ENCODE measurements around the gene LRIG2. TPM values are rescaled to one million over a fixed set of nuclear protein-coding genes. Genes with fewer than 3 reads are reported as not detected.

The LRIG2 gene
- total RNA-seq, 1 donor from 2014 or later = 14.5 TPM

DNA sequence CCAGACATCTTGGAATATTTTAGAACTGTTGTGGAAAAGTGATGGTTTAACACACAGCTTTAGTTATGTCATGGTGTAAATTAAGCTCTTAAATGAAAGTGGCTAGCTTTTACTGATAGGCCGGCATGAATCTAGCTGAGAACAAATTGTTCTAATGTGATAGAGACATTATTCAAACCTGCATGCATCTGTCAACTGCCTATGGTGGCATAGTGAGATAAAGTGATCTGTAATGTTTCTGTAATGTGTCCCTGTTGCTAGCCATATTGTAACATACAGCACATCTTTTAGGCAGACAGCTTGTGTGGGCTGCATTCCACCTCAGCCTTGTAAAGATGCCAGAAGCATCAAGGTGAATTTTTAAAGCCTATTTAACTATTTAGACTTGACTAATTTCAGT, 16.0 kb downstream of the LRIG2 start:
- peaks cover 17% of the 10 kb centered on the region for H3K36me3 Mint-ChIP-seq (ENCODE audit: unreplicated experiment)
- H3K4me3 Mint-ChIP-seq (ENCODE audit: unreplicated experiment) = no peak overlapping the region
- H3K27ac Mint-ChIP-seq (ENCODE audit: unreplicated experiment) = no peak overlapping the region
- peaks cover 3% of the 10 kb centered on the region for H3K4me1 Mint-ChIP-seq (ENCODE audit: unreplicated experiment)
- H3K9me3 Mint-ChIP-seq (ENCODE audit: unreplicated experiment) = no peaks in the 10 kb centered on the region
- TF ChIP-seq, protein P1, sequence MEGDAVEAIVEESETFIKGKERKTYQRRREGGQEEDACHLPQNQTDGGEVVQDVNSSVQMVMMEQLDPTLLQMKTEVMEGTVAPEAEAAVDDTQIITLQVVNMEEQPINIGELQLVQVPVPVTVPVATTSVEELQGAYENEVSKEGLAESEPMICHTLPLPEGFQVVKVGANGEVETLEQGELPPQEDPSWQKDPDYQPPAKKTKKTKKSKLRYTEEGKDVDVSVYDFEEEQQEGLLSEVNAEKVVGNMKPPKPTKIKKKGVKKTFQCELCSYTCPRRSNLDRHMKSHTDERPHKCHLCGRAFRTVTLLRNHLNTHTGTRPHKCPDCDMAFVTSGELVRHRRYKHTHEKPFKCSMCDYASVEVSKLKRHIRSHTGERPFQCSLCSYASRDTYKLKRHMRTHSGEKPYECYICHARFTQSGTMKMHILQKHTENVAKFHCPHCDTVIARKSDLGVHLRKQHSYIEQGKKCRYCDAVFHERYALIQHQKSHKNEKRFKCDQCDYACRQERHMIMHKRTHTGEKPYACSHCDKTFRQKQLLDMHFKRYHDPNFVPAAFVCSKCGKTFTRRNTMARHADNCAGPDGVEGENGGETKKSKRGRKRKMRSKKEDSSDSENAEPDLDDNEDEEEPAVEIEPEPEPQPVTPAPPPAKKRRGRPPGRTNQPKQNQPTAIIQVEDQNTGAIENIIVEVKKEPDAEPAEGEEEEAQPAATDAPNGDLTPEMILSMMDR (IDR thresholded peaks at IDR 0.05) = no peak
- H3K27me3 Mint-ChIP-seq (ENCODE audit: unreplicated experiment) = no peaks in the 10 kb centered on the region
- no peak for DNase-seq (ENCODE audit: extremely low spot score, unreplicated experiment)

DNA sequence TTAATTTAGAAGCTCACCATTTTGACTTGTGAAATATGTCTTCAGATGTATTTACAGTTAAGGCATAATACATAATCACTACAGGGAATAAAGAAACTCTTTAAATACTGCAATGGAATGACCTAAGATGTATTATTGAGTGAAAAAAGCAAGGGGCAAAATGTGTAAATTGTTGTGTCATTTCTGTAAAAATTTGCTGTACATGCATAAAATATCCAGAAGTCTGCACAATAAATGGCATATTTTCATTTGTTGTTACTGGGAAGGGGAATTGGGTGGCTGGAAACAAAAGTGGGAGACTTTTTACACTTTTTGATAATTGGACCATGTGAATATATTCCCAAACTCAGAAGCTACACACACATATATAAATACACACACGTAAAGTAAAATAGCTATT, 17.1 kb downstream of the LRIG2 start:
- peaks cover 20% of the 10 kb centered on the region for H3K36me3 Mint-ChIP-seq (ENCODE audit: unreplicated experiment)
- H3K27me3 Mint-ChIP-seq (ENCODE audit: unreplicated experiment) = no peaks in the 10 kb centered on the region
- no peak overlapping the region for H3K4me3 Mint-ChIP-seq (ENCODE audit: unreplicated experiment)
- TF ChIP-seq, protein P1 (IDR thresholded peaks at IDR 0.05) = no peak
- no peak overlapping the region for H3K27ac Mint-ChIP-seq (ENCODE audit: unreplicated experiment)
- no peaks in the 10 kb centered on the region for H3K9me3 Mint-ChIP-seq (ENCODE audit: unreplicated experiment)
- peaks cover 3% of the 10 kb centered on the region for H3K4me1 Mint-ChIP-seq (ENCODE audit: unreplicated experiment)
- no peak for DNase-seq (ENCODE audit: extremely low spot score, unreplicated experiment)

DNA sequence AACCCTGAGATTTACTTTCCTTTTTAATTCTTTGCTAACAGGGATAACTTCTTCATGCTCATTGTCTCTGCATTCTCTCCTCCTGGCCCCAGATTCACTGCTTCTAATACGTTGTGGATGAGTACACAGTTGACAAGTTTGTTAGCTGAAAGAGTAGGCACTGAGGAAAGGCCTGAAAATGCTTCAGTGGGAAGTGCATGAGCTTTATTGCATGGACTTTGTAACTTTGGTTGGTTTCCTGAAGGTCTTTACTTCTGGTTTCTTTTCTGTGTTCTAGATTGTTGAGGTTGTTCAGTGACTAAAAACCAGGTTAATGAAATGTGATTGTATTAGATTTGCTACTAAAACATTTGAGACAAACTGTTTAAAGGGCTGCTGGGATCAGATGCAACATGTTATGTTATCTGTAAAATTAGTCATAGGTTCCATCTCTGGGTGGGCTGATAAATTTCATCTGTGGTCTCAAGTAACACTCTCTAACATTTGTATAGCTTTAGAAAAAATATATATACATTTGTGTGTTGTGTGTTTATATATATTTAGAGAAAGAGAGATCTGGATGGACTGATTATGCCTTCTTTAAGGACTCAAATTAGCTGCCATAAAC, 19.1 kb downstream of the LRIG2 start:
- H3K4me1 Mint-ChIP-seq (ENCODE audit: unreplicated experiment) = peaks cover 3% of the 10 kb centered on the region
- no peak for DNase-seq (ENCODE audit: extremely low spot score, unreplicated experiment)
- H3K9me3 Mint-ChIP-seq (ENCODE audit: unreplicated experiment) = no peaks in the 10 kb centered on the region
- TF ChIP-seq, protein P1 (IDR thresholded peaks at IDR 0.05) = no peak
- H3K27ac Mint-ChIP-seq (ENCODE audit: unreplicated experiment) = no peak overlapping the region
- H3K27me3 Mint-ChIP-seq (ENCODE audit: unreplicated experiment) = no peaks in the 10 kb centered on the region
- H3K36me3 Mint-ChIP-seq (ENCODE audit: unreplicated experiment) = peaks cover 28% of the 10 kb centered on the region
- no peak overlapping the region for H3K4me3 Mint-ChIP-seq (ENCODE audit: unreplicated experiment)

DNA sequence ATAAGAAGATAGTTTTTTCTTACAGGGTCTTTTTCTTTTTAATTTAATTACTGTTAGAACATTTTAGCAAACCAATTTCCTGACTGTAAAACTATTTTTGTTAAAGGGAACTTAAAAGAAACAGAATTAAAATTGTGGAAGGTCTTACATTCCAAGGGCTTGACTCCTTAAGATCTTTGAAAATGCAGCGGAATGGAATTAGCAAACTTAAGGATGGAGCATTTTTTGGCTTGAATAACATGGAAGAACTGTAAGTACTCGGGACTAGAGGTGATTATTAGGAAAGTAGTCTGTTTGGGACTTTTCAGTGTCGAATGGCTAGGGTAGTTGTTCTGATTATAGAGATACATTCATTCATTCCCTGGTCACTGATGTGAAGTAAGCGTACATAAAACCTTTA, 21.5 kb downstream of the LRIG2 start:
- TF ChIP-seq, protein P1 (IDR thresholded peaks at IDR 0.05) = no peak
- Mint-ChIP-seq H3K27ac (ENCODE audit: unreplicated experiment) (no peak overlapping the region), H3K36me3 (ENCODE audit: unreplicated experiment) (peaks cover 40% of the 10 kb centered on the region), H3K4me1 (ENCODE audit: unreplicated experiment) (peaks cover 3% of the 10 kb centered on the region), H3K9me3 (ENCODE audit: unreplicated experiment) (no peaks in the 10 kb centered on the region), H3K4me3 (ENCODE audit: unreplicated experiment) (no peak overlapping the region), H3K27me3 (ENCODE audit: unreplicated experiment) (no peaks in the 10 kb centered on the region)
- no peak for DNase-seq (ENCODE audit: extremely low spot score, unreplicated experiment)

DNA sequence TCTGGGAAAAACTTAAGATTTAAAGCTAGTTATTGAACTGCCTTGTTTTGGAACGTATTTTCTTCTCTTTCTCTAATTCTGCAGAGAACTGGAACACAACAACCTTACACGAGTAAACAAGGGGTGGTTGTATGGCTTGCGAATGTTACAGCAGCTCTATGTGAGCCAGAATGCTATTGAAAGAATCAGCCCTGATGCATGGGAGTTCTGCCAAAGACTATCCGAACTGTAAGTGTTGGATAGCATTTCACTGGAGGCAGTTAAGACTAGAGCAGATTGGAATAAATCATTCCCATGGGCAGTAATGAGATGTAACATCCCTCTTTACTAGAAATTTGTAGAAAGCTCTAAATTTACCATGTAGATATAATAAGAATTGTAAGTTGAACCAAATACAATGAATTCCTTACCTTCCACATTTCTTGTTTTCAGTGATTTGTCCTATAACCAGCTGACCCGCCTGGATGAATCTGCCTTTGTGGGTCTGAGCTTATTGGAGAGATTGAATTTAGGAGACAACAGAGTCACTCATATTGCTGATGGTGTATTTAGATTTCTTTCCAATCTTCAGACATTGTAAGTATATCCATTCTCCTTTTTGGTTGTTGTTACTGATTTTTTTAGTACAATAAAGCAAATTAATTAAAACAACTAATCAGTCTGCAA, 22.9 kb downstream of the LRIG2 start:
- Mint-ChIP-seq H3K4me3 (ENCODE audit: unreplicated experiment) (no peak overlapping the region), H3K27me3 (ENCODE audit: unreplicated experiment) (no peaks in the 10 kb centered on the region), H3K4me1 (ENCODE audit: unreplicated experiment) (peaks cover 3% of the 10 kb centered on the region), H3K27ac (ENCODE audit: unreplicated experiment) (no peak overlapping the region), H3K36me3 (ENCODE audit: unreplicated experiment) (peaks cover 48% of the 10 kb centered on the region), H3K9me3 (ENCODE audit: unreplicated experiment) (no peaks in the 10 kb centered on the region)
- TF ChIP-seq, protein P1 (IDR thresholded peaks at IDR 0.05) = no peak
- DNase-seq (ENCODE audit: extremely low spot score, unreplicated experiment) = no peak

Measured in osteocyte (in vitro differentiated cells).